Measurements from ENCODE around the gene SLC9C1. TPM values are rescaled to one million over a fixed set of nuclear protein-coding genes. Genes with fewer than 3 reads are reported as not detected.

The SLC9C1 gene
- polyA plus RNA-seq, 2 donors: not detected

GRCh38 chr3:112170046-112170445, 124.0 kb downstream of the SLC9C1 start:
- Histone ChIP-seq H3K36me3 (ENCODE audit: control insufficient read depth in 2 of 2, insufficient read depth in 2 of 2, low read length in 1 of 2) (no peaks in the 10 kb centered on the region), H3K9me3 (ENCODE audit: control insufficient read depth in 2 of 2, insufficient read depth in 1 of 2, low read depth in 1 of 2, low read length in 1 of 2) (peaks cover 0 to 2% of the 10 kb centered on the region in 2 donors), H3K27ac (ENCODE audit: low read depth in 2 of 2, low read length in 1 of 2) (no peak overlapping the region), H3K27me3 (ENCODE audit: control insufficient read depth in 1 of 2, insufficient read depth in 2 of 2, low read length in 2 of 2) (no peaks in the 10 kb centered on the region), H3K4me1 (ENCODE audit: control insufficient read depth in 2 of 2, insufficient read depth in 2 of 2, low read length in 1 of 2) (no peaks in the 10 kb centered on the region), H3K4me3 (ENCODE audit: low read depth in 1 of 2, low read length in 2 of 2) (no peak overlapping the region)
- 89% methylated on average over 2 of the region's 2 CpGs for WGBS, 2 donors

- Histone ChIP-seq H3K4me3 (ENCODE audit: low read depth in 1 of 2, low read length in 2 of 2) (no peak overlapping the region), H3K27ac (ENCODE audit: low read depth in 2 of 2, low read length in 1 of 2) (no peak overlapping the region), H3K9me3 (ENCODE audit: control insufficient read depth in 2 of 2, insufficient read depth in 1 of 2, low read depth in 1 of 2, low read length in 1 of 2) (peaks cover 0 to 2% of the 10 kb centered on the region in 2 donors), H3K36me3 (ENCODE audit: control insufficient read depth in 2 of 2, insufficient read depth in 2 of 2, low read length in 1 of 2) (no peaks in the 10 kb centered on the region), H3K4me1 (ENCODE audit: control insufficient read depth in 2 of 2, insufficient read depth in 2 of 2, low read length in 1 of 2) (no peaks in the 10 kb centered on the region), H3K27me3 (ENCODE audit: control insufficient read depth in 1 of 2, insufficient read depth in 2 of 2, low read length in 2 of 2) (no peaks in the 10 kb centered on the region)
- WGBS, 2 donors: 85 to 93% methylated on average over 2 of the region's 2 CpGs
Measured at GRCh38 chr3:112167758-112168157, 126.3 kb downstream of the SLC9C1 start.

DNA sequence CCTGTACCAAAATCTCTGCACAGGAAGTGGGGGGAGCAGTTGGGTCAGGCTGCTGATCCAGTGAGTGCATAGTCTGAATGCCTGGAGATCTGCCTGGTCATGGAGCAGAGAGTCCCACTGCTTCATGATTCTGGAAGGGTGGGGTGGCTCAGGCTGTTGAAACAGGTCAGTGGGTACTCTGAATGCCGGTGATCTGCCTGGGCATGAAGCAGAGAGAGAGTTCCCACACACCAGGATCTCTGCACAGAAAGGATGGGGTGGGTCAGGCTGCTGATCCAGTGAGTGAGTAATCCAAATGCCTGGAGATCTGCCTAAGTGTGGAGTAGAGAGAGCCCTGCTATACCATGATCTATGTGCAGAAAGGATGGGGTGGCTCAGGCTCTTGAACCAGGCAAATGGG, 144.9 kb downstream of the SLC9C1 start:
- no peaks in the 10 kb centered on the region for H3K36me3 ChIP-seq (ENCODE audit: control insufficient read depth in 2 of 2, insufficient read depth in 2 of 2, low read length in 1 of 2)
- peaks cover 0 to 8% of the 10 kb centered on the region in 2 donors for H3K4me1 ChIP-seq (ENCODE audit: control insufficient read depth in 2 of 2, insufficient read depth in 2 of 2, low read length in 1 of 2)
- peaks cover 0 to 11% of the 10 kb centered on the region in 2 donors for H3K9me3 ChIP-seq (ENCODE audit: control insufficient read depth in 2 of 2, insufficient read depth in 1 of 2, low read depth in 1 of 2, low read length in 1 of 2)
- 56 to 80% methylated on average over 1 of the region's 1 CpG for WGBS, 2 donors
- H3K27me3 ChIP-seq (ENCODE audit: control insufficient read depth in 1 of 2, insufficient read depth in 2 of 2, low read length in 2 of 2): no peaks in the 10 kb centered on the region
- peak overlapping the region; percentile 63 to 74 for H3K27ac ChIP-seq (ENCODE audit: low read depth in 2 of 2, low read length in 1 of 2)
- H3K4me3 ChIP-seq (ENCODE audit: low read depth in 1 of 2, low read length in 2 of 2): no peak overlapping the region

DNA sequence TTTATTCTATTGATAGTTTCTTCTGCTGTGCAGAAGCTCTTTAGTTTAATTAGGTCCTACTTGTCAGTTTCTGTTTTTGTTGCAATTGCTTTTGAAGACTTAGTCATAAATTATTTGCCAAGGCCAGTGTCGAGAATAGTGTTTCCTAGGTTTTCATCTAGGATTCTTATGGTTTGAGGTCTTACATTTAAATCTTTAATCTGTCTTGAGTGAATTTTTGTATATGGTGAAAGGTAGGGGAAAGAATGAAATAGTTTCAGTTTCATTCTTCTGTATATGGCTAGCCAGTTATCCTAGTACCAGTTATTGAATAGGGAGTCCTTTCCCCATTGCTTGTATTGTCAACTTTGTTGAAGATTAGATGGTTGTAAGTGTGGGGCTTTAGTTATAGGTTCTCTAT, 150.3 kb downstream of the SLC9C1 start:
- no peaks in the 10 kb centered on the region for H3K27me3 ChIP-seq (ENCODE audit: control insufficient read depth in 1 of 2, insufficient read depth in 2 of 2, low read length in 2 of 2)
- no peak overlapping the region for H3K4me3 ChIP-seq (ENCODE audit: low read depth in 1 of 2, low read length in 2 of 2)
- peaks cover 0 to under 1% of the 10 kb centered on the region in 2 donors for H3K4me1 ChIP-seq (ENCODE audit: control insufficient read depth in 2 of 2, insufficient read depth in 2 of 2, low read length in 1 of 2)
- no peak overlapping the region for H3K27ac ChIP-seq (ENCODE audit: low read depth in 2 of 2, low read length in 1 of 2)
- 78% methylated on average over 1 of the region's 1 CpG for WGBS, 2 donors
- no peaks in the 10 kb centered on the region for H3K36me3 ChIP-seq (ENCODE audit: control insufficient read depth in 2 of 2, insufficient read depth in 2 of 2, low read length in 1 of 2)
- peaks cover 0 to 3% of the 10 kb centered on the region in 2 donors for H3K9me3 ChIP-seq (ENCODE audit: control insufficient read depth in 2 of 2, insufficient read depth in 1 of 2, low read depth in 1 of 2, low read length in 1 of 2)

DNA sequence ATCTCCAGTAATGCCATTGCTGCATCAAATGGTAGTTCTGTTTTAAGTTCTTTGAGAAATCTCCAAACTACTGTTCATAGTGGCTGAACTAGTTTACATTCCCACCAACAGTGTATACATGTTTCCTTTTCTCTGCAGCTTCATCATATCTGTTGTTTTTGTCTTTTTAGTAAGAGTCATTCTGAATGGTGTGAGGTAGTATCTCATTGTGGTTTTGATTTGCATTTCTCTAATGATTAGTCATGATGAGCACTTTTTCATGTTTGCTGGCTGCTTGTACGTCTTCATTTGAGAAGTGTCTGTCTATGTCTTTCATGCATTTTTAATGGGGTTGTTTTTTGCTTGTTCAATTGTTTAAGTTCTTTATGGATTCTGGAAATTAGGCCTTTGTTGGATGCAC, 150.8 kb downstream of the SLC9C1 start:
- no peaks in the 10 kb centered on the region for H3K4me1 ChIP-seq (ENCODE audit: control insufficient read depth in 2 of 2, insufficient read depth in 2 of 2, low read length in 1 of 2)
- no peak overlapping the region for H3K4me3 ChIP-seq (ENCODE audit: low read depth in 1 of 2, low read length in 2 of 2)
- 62 to 78% methylated on average over 1 of the region's 1 CpG for WGBS, 2 donors
- no peak overlapping the region for H3K27ac ChIP-seq (ENCODE audit: low read depth in 2 of 2, low read length in 1 of 2)
- no peaks in the 10 kb centered on the region for H3K36me3 ChIP-seq (ENCODE audit: control insufficient read depth in 2 of 2, insufficient read depth in 2 of 2, low read length in 1 of 2)
- no peaks in the 10 kb centered on the region for H3K27me3 ChIP-seq (ENCODE audit: control insufficient read depth in 1 of 2, insufficient read depth in 2 of 2, low read length in 2 of 2)
- H3K9me3 ChIP-seq (ENCODE audit: control insufficient read depth in 2 of 2, insufficient read depth in 1 of 2, low read depth in 1 of 2, low read length in 1 of 2): no peaks in the 10 kb centered on the region

DNA sequence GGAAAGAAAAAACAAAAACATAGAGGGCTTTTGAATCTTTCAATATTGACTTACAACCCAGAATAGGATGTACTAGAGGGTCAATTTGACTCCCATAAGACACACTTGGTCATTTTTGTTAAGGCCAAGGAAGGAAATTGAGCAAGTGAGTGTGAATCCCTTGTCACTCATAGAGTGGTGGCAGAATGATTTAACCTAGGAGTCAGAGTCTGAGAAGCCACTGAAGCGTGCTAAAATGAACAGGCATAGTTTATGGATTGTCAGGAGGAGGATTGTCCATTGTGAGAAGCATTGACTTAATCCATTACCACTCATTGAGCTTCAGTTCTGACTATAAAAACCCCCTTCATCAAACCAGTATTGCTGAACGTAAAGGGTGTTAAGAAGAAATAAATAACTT, 152.7 kb downstream of the SLC9C1 start:
- WGBS, 2 donors: 73 to 78% methylated on average over 2 of the region's 2 CpGs
- Histone ChIP-seq H3K27me3 (ENCODE audit: control insufficient read depth in 1 of 2, insufficient read depth in 2 of 2, low read length in 2 of 2) (no peaks in the 10 kb centered on the region), H3K36me3 (ENCODE audit: control insufficient read depth in 2 of 2, insufficient read depth in 2 of 2, low read length in 1 of 2) (no peaks in the 10 kb centered on the region), H3K4me3 (ENCODE audit: low read depth in 1 of 2, low read length in 2 of 2) (no peak overlapping the region), H3K27ac (ENCODE audit: low read depth in 2 of 2, low read length in 1 of 2) (no peak overlapping the region), H3K4me1 (ENCODE audit: control insufficient read depth in 2 of 2, insufficient read depth in 2 of 2, low read length in 1 of 2) (no peaks in the 10 kb centered on the region), H3K9me3 (ENCODE audit: control insufficient read depth in 2 of 2, insufficient read depth in 1 of 2, low read depth in 1 of 2, low read length in 1 of 2) (no peaks in the 10 kb centered on the region)

DNA sequence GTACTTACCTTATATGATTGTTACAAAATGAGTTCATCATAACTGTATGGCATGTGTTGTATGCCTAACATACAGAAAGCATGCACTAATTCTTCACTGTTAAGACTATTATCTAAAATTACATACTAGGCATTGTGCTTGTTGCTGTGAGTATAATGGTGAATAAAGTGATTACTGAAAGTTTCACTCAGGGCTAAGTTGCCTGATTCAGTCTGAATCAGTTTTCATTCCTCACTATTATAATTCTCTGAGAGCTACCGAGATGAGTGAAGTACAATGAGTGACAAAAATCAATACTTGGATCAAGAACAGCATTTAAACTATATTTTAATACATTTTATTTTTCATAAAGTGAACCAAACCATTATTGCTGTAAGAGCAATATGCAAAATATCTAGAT, 153.4 kb downstream of the SLC9C1 start:
- no peaks in the 10 kb centered on the region for H3K36me3 ChIP-seq (ENCODE audit: control insufficient read depth in 2 of 2, insufficient read depth in 2 of 2, low read length in 1 of 2)
- no peaks in the 10 kb centered on the region for H3K27me3 ChIP-seq (ENCODE audit: control insufficient read depth in 1 of 2, insufficient read depth in 2 of 2, low read length in 2 of 2)
- H3K4me3 ChIP-seq (ENCODE audit: low read depth in 1 of 2, low read length in 2 of 2): no peak overlapping the region
- 65 to 80% methylated on average over 1 of the region's 1 CpG for WGBS, 2 donors
- no peaks in the 10 kb centered on the region for H3K4me1 ChIP-seq (ENCODE audit: control insufficient read depth in 2 of 2, insufficient read depth in 2 of 2, low read length in 1 of 2)
- no peaks in the 10 kb centered on the region for H3K9me3 ChIP-seq (ENCODE audit: control insufficient read depth in 2 of 2, insufficient read depth in 1 of 2, low read depth in 1 of 2, low read length in 1 of 2)
- H3K27ac ChIP-seq (ENCODE audit: low read depth in 2 of 2, low read length in 1 of 2): no peak overlapping the region

GRCh38 chr3:112138219-112138969, 155.6 kb downstream of the SLC9C1 start:
- Histone ChIP-seq H3K27me3 (ENCODE audit: control insufficient read depth in 1 of 2, insufficient read depth in 2 of 2, low read length in 2 of 2) (no peaks in the 10 kb centered on the region), H3K4me1 (ENCODE audit: control insufficient read depth in 2 of 2, insufficient read depth in 2 of 2, low read length in 1 of 2) (no peaks in the 10 kb centered on the region), H3K36me3 (ENCODE audit: control insufficient read depth in 2 of 2, insufficient read depth in 2 of 2, low read length in 1 of 2) (no peaks in the 10 kb centered on the region), H3K9me3 (ENCODE audit: control insufficient read depth in 2 of 2, insufficient read depth in 1 of 2, low read depth in 1 of 2, low read length in 1 of 2) (no peaks in the 10 kb centered on the region), H3K27ac (ENCODE audit: low read depth in 2 of 2, low read length in 1 of 2) (no peak overlapping the region), H3K4me3 (ENCODE audit: low read depth in 1 of 2, low read length in 2 of 2) (no peak overlapping the region)
- WGBS, 2 donors: 43 to 52% methylated on average over 1 of the region's 1 CpG

DNA sequence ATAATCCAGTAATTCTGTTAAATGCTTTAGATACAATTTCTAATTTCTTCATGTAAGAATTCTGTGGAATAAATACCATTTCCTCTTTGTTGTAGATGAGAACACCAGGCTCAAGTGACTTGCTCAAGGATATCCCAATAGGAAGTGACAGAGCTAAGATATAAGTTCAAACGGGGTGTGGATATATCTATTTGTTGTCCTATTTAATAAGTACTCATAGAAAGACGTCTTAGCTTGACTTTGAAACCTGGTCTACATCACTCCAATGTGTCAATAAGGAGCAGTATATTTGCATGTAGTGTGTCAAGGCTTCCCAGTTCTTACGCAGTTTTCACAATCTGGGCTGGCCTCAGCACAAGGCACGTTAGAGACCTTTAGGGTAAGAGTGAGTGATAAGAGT, 156.2 kb downstream of the SLC9C1 start:
- Histone ChIP-seq H3K9me3 (ENCODE audit: control insufficient read depth in 2 of 2, insufficient read depth in 1 of 2, low read depth in 1 of 2, low read length in 1 of 2) (no peaks in the 10 kb centered on the region), H3K27ac (ENCODE audit: low read depth in 2 of 2, low read length in 1 of 2) (no peak overlapping the region), H3K36me3 (ENCODE audit: control insufficient read depth in 2 of 2, insufficient read depth in 2 of 2, low read length in 1 of 2) (no peaks in the 10 kb centered on the region), H3K4me3 (ENCODE audit: low read depth in 1 of 2, low read length in 2 of 2) (no peak overlapping the region), H3K4me1 (ENCODE audit: control insufficient read depth in 2 of 2, insufficient read depth in 2 of 2, low read length in 1 of 2) (peaks cover 0 to 3% of the 10 kb centered on the region in 2 donors), H3K27me3 (ENCODE audit: control insufficient read depth in 1 of 2, insufficient read depth in 2 of 2, low read length in 2 of 2) (no peaks in the 10 kb centered on the region)
- WGBS, 2 donors: 55 to 58% methylated on average over 4 of the region's 4 CpGs
